GM21576 (cell line): ENCODE measurements around the gene KREMEN1.

Experiments used
- ATAC-seq: cut with Tn5 transposase; IDR thresholded peaks from one replicate; pipeline ENCODE4 v1.9.1; 2021; ENCODE audit warnings: mild to moderate bottlenecking, moderate library complexity; ENCODE audit not compliant: unreplicated experiment

The KREMEN1 gene

DNA sequence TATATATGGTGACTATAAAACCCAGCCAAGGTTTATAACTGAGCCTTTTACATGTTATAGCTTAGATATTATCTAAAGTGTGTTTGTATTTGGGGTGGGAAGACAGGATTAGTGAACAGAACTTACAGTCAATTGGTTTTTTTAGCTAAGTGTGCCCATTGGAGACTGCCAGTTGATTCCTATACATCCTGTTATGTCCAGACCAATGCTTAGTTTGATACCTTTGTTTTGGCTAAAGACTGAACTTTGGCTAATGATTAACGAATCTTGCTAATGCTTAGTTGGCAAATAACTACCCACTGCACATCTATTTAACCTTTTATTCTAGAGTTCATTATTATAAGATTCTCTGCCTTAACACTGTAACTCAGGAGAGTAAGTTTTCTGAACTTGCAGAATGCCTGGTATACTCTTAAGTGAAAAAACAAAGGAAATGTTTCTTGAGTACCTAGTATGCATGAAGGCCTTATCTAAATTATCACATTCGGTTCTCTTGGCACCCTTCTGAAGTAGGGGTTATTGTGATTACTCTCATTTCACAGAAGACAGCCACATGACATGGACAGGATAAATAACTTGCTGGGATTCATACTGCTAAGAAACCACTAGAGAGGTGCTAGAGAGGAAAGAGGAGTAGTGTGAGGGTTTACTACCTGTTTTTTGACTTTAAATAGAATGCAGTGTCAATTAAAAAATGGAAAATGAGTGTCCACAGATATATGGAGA lies 54.0 kb downstream of the KREMEN1 start:
- no peak for ATAC-seq

DNA sequence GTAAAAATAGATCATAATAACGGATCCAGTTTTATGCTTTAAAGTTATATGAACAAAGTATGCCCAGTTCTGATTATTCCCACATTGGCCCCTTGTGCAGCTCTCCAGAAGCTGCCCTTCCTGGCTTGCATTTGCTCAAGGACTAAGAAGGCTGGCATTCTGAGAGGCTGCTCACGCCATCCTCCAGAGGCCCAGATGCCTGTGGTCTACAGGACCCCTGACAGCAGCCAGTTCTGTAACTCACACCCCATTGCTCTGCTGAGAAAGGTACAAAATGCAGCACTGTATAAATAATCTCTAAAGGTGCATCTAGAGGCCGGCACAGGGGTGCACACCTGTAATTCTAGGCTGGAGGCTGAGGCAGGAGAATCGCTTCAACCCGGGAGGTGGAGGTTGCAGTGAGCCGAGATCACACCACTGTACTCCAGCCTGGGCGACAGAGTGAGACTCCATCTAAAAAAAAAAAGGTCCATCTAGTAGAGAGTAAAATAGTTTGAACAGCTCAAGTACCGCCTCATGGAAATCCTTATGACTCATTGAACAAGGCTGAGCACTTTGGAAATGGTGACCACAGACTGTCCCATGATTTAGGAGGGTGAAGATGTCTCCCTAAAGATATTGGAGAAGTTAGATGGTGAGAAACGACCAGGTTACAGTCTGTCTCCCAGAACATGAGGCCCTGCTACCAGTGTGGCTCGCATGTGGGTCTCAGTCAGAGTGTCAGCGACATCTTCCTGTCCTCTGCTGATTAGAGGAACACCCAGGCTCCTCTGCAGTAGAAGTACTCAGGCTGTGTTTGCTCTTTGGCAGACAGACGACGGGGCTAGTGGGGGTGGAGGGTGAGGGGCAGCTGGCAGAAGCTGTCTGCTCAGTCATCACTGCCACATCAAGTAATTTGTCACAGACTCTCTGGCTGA lies 56.3 kb downstream of the KREMEN1 start:
- no peak for ATAC-seq

DNA sequence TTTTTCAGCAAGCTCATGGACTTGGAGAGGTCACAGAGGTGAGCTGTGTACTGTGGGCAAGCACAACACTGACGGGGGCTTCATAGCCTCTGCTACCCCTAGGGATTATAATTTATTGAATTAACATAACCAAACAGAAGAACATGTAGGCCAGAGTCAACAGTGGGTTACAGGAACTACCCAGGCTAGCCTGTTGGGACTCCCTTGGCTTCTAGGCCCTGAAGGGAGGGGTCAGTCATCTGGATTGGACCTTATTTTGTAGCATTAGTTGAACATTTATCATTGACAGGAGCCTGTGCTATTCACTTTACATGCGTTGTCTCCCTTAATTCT lies 56.9 kb downstream of the KREMEN1 start:
- ATAC-seq: no peak

DNA sequence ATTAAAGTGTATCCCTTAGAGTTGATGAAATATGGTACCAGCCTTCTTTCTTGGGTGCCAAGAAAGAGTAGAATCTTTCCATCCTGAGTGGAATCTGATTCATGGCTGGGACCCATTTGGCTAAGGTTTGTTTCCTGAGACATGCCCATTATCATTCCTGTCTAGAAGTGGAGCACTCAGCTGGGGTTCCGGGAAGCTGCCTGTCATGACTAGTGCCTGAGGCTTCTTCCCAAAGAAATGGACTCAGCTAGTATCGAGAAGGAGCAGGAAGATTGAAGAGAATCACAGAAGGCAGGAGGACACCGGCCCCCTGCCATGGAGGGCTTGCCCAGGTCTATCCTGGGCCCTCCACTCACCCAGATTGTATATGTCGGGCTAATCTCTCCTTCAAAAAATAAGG lies 57.6 kb downstream of the KREMEN1 start:
- no peak for ATAC-seq

DNA sequence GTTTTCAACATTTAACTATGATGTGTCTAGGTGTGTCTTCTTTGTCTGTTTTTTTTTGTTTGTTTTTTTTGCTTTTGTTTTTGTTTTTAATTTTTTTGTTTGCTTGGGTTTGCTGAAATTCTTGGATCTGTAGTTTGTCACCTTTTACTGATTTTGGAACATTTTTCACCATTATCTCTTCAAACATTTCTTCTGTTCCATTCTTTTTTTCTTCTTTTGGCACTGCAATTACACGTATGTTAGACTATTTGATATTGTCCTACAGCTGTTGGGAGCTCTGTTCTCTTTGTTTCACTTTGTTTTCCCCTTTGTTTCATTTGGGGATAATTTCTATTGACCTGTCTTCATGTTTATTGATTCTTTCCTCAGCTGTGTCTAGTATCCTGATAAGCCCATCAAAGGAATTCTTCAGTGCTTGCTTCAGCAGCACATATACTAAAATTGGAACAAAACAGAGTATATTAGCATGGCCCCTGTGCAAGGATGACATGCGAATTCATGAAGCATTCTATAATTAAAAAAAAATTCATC lies 60.8 kb downstream of the KREMEN1 start:
- ATAC-seq: no peak

DNA sequence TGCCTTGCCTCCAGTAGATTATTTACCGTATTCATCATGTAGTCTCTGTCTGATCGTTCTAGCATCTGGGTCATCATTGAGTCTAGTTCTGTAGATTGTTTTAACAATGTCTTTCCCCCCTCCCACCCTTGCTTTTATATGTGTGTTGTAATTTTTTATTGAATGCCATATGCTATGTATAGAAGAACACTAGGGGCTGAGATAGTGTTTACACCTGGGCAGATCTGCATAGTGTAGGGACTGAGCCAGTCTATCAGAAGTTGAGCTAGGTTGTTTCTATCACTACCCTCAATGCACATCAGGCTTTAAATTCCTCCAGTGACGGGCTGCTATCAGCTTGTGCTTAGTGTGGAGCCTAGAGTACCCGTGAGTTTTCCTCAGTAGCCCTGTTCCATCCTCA lies 61.6 kb downstream of the KREMEN1 start:
- no peak for ATAC-seq

DNA sequence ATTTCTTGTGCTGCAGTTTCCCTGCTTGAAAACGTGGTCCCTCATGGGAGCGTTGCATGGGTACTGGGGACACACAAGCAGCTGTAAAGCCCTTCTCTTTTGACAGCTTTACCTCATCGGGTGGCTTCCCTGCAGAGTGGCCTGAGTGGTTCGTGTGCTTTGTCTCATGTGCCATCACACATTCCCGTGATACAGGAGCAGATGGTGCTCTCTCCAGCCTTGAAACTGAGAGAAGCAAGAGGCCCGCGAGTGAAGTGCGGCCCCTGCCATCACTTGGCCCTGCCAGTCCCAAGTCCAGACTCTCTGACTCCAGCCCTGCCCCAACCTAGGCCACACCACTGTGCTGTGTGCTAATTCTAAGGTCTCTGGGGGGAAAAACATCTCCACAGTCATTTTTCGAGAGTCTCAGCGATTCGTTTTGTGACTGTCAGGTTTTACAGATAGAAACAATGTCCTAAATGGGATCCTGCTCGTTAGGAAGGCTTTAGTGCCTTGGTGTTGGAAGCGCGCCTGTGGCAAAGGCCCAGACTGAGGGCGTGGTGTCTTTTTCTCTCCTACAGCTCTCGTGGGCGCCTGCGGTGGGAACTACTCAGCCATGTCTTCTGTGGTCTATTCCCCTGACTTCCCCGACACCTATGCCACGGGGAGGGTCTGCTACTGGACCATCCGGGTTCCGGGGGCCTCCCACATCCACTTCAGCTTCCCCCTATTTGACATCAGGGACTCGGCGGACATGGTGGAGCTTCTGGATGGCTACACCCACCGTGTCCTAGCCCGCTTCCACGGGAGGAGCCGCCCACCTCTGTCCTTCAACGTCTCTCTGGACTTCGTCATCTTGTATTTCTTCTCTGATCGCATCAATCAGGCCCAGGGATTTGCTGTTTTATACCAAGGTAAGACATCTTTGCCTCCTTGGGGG lies 64.2 kb downstream of the KREMEN1 start:
- ATAC-seq: no peak

DNA sequence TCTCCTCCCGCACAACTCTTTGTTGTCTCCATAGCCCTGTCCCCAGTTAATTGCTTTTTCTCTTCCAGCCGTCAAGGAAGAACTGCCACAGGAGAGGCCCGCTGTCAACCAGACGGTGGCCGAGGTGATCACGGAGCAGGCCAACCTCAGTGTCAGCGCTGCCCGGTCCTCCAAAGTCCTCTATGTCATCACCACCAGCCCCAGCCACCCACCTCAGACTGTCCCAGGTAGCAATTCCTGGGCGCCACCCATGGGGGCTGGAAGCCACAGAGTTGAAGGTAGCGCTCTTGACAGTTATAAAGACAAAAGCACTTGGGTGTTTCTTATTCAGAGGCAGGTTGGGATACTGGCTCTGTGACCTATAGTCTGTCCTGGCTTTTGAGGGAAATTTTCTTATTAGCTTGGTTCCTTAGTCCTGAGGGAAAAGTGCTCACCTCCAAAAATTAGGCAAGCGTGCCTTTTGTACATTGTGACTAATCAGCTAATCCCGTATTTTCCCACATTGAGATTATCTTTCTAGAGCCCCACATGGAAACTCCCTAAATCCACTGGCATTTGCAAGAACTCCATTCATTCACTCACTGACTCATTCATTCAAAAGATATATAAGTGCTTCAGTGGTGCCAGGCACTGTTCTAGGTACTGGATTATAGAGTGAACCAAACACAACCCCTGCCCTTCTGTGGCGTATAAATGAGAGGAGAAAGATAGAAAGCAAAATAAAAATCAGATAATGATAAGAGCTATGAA lies 65.9 kb downstream of the KREMEN1 start:
- no peak for ATAC-seq

DNA sequence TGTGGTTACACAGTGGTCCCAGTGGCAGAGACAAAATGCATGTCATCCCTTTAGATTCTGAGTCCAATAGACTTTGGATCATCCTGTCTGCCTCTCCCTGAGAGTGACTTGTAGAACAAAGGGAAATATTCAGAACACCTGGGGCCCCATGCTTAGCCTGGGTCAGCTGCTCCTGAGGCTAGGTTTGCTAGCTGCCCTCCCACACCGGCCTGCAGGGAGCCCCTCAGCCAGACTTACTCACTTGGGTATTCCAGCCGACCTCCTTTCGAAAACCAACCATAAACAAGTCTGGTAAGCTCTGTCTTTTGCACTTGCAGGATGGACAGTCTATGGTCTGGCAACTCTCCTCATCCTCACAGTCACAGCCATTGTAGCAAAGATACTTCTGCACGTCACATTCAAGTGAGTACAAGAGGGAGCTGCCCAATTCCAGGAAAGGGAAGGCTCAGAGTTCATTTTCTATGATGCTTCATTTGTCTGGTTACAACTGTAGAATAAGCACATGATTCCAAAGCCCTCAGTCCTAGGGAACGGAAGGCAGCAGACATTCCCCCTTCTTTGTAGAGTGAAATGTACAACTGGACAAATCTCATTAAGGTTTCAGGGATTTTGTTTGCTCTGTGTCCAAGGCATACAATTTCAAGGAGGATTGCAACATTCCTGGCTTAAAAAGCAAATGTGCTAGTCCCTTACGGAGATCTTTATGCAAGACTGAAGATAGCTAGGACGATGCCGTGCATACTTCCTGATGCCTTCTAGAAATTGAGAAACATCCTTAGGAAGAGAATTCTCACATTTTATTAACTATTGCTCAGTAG lies 67.3 kb downstream of the KREMEN1 start:
- ATAC-seq: no peak

DNA sequence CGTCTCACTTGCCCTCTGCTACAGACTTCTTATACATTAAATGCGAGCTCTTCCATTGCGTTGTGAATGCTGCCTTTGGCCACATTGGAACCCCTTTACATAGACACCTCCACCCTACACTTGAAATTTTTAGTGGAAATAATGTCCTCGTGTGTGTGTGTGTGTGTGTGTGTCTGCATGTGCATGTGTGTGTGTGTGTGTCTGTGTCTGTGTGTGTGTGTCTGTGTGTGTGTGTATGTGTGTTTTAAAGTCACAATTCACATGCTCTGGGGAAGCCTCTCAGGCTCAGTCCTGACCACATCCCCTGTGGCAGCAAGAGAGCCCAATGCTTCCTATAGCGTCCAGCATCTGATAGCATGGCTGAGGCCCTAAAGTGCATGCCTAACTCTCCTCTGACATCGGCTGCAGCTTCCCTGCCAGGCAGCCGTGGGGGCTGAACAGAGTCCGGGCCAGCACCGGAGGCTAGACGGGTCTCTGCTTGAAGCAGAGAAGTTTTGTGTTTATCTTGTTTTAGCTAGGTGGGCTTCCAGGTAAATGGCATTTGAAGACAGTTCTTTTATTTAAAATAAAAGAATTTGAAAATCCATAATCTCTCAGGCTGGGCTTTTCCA lies 68.3 kb downstream of the KREMEN1 start:
- ATAC-seq: no peak

DNA sequence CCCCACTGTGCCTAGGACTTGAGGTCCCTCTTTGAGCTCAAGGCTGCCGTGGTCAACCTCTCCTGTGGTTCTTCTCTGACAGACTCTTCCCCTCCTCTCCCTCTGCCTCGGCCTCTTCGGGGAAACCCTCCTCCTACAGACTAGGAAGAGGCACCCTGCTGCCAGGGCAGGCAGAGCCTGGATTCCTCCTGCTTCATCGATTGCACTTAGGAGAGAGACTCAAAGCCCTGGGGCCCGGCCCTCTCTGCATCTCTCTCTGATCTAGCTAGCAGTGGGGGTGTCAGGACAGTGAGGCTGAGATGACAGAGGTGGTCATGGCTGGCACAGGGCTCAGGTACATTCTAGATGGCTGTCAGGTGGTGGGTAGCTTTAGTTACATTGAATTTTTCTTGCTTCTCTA lies 69.3 kb downstream of the KREMEN1 start:
- no peak for ATAC-seq

DNA sequence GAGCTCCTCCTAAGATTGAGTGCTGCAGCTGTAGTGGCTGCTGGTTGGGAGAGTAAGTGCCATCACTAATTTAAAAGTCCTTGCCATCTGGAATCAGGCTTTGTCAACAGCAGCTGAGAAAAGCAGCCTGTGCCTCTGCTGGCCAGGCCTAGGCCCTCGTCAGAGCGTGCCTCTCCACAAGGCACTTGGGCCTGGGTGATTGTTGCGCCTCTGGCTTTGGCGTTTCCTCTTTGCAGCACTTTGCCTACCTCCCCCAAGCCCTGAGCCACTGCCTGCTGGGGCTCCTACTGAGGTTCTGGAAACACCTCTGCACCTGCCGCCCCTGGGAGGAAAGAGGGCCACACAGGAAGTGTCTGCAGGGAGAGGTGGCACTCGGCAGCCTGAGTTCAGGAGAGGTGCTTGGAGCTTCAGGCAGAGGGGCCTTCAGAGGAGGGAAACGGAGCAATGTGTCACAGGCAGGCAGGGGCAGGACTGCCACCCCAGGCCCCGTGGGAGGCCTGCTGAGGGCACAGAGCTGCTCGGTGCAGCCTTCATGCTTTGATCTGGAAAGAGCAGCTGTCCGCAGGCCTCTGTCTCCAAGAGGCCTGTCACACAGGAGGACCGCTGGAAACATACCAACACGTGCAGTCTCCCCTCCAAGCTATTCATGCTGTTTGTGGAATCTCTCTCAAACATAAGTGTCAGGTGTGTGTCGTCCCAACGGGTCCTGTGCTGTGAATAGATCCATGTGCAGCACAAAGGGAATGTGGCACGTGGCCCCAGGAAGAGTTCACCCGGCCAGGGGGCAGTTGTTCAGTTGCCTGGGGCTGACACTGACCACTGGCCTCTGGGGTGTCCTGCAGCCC lies 71.3 kb downstream of the KREMEN1 start:
- ATAC-seq: no peak

DNA sequence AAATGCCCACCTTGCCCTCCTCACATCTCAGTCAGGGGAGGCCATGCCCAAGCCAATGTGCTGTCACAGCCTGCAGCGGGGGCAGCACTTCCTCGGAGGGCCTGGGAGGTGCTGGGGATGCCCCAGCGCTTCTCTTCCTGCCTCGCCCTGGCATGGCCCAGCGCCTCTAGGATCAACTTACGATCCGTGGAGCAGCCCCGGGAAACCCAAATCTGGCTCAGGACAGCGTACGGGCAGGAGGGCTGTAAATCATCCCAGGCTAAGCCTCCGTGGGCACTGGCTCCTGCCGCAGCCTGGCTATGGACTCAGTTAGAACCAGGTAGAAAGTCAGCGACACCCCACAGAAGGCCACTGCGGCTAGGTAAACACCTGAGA lies 71.9 kb downstream of the KREMEN1 start:
- ATAC-seq: no peak

DNA sequence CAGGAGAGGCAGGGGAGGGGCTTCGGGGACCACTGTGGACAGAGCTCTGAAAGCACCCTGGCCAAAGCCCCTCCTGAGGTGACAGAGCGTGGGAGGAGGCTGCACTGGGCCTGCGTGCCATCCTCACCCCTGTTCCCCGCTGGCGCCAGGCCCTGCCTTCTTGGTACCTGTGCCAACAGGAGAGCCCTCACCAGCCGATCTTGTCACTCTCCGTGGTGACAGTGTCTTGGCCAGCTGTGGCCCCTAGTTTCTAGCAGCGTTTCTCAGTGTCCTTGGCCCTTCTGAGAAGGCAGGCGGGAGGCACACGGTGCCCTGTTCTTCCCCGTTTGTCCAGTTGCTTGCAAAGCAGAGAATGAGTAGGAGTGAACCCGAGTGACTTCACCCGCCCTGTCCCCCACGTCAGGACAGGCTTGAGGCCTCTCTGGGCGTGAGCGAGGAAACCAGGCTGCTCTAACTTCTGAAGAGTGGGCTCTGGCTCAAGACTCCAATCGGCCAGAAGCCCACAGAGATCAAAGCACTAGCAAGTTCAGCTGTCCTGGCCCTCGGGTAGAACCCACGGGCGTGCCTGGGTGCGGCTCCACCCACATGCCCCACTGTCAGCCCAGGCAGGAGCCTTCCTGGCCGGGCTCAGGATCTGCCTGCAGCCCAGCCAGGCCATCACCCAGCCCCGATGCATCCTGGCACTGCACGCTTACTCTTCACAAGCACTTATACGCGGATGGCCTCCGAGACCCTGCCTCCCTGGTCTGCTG lies 72.7 kb downstream of the KREMEN1 start:
- ATAC-seq: no peak

DNA sequence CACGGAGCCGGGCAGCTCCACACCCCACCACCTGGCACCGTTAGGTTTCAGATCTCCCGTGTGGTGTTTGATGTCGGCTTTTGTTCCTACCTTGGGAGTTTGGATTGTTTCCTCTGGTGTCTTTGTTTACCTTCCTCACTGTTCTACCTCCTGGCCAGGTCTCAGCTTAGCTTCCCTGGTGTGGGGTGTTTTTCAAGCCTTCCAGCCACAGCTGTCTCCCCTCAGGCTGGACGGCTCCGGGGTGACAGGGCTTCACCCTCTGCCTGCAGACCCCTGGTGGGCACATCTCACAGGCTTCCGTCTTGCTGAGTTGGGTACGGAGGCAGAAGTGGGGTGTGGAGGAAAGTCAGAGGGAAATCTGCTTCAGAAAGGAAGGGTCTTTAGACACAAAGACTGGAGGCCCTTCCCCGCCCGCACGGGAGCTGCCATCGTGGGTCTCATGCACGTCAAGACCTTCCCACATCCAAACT lies 73.3 kb downstream of the KREMEN1 start:
- ATAC-seq: no peak

DNA sequence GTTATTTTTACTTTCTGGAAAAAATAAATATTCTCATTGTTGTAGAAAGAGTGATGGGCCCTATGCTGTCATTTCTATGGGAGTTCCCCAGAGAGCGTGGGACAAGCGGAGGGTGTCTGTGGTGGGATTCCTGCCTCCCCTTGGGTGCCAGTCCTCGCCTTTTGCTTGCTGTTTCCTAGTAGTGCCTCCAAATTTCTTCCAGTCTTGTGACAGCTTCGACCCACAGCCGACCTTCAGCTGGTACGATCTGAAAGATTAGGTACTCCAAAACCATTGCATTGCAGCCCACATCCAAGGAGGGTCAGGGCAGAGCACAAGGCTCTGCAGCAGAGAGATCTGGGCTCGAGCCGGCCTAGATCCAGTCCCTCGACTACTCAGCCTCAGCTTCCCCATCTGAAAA lies 73.9 kb downstream of the KREMEN1 start:
- ATAC-seq: no peak

DNA sequence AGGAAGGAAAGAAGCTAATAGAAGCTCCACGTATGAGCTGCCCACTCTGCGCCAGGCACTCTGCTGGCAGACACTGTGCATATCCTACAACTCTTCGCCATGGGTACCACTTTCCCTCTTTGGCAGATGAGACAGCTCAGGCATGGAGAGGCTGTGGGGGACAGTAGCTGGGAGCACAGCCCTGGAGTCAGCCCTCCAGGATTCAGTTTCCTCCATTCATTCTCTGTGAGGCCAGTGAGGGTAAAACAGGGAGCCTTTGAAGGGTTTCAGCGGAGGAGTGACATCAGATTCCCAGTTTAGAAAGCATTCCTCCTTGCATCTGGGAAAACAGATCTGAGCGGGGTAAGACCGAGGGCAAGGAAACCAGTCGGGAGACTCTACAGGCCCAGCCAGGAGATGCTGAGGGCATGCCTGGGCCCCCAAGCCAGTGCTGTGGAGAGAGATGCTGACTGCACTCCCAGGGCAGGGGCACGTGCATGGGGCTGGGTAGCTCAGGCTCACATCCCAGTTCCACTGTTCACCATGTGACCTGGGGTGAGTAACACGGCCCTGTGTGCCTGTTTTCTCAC lies 74.6 kb downstream of the KREMEN1 start:
- ATAC-seq: no peak
